Pancreas (tissue), 10 donors: ENCODE measurements around the gene P3H2. TPM values are rescaled to one million over a fixed set of nuclear protein-coding genes. Genes with fewer than 3 reads are reported as not detected.
A peak's percentile ranks its signal among the peaks of the same experiment; 100 is the strongest.

Experiments
- ATAC-seq, 4 donors: fragments of 200-7000 bp; cut with Tn5 transposase; one replicate each; pipeline versions ENCODE4 v1.8.0 to v1.9.1; 2020; ENCODE audit warnings: mild to moderate bottlenecking in 4 of 4, moderate library complexity in 4 of 4
- DNase-seq, 6 donors: peaks; one replicate each; pipeline ENCODE4 v3.0.0-alpha.2; 2020
- FAIRE-seq: peaks from 2 replicates; lab custom pipeline; 2012; peaks lifted over from hg19 to GRCh38; lab: Jason Lieb, UNC
- H3K27ac ChIP-seq, 4 donors: fragments of 200-600 bp; sonication (generic); 1 replicate in 3 of 4; 2 replicates in 1 of 4; pipeline versions ENCODE4 v1.5.0 to v1.8.0; 2020
- H3K27me3 ChIP-seq, 4 donors: fragments of 200-600 bp; one replicate each; pipeline ENCODE4 v1.8.0; 2021
- H3K36me3 ChIP-seq, 3 donors: fragments of 200-600 bp; sonication (generic) in 1 of 3; one replicate each; pipeline versions ENCODE4 v1.5.0 to v1.8.0; 2020 to 2021
- H3K4me1 ChIP-seq, 3 donors: fragments of 200-600 bp; one replicate each; pipeline ENCODE4 v1.8.0; 2021
- H3K4me3 ChIP-seq, 4 donors: fragments of 200-600 bp; sonication (generic) in 2 of 4; one replicate each; pipeline versions ENCODE4 v1.5.0 to v1.8.0; 2020 to 2021
- H3K9me3 ChIP-seq, 4 donors: fragments of 200-600 bp; one replicate each; pipeline ENCODE4 v1.8.0; 2021
- CTCF ChIP-seq, 4 donors: fragments of 200-600 bp; sonication (generic) in 3 of 4; IDR thresholded peaks; one replicate each; pipeline versions ENCODE4 v1.5.0 to v1.8.0; 2021; ENCODE audit warnings: antibody characterized with exemption in 4 of 4
- WGBS, 2 donors: extraction: QIAGEN DNeasy Blood & Tissue Kit; methylation state at CpG; one replicate each; pipeline ENCODE4 v1.1.7; 2013; 5-methylcytosine and 5-hydroxymethylcytosine counted together
- intact Hi-C, 3 donors: fragments of 100-400 bp; cut with DNase I; formaldehyde crosslinking; loops; one replicate each; pipeline versions ENCODE4 v1.11.1 to v1.14.2; 2022
- polyA plus RNA-seq, 2 donors: library from polyadenylated mRNA; stranded (reverse); fragments of 200-250 nt; gene quantifications; one replicate each; pipeline ENCODE4 v1.2.3, GENCODE V29; 2013
- total RNA-seq, 6 donors: library from RNA; stranded (reverse); fragmentation: NEBNext Ultra II Directional in 4 of 6; extraction: Animal tissue kit (Norgen Biotek cat#: 25700) in 4 of 6; gene quantifications; one replicate each; pipeline versions ENCODE4 v1.2.1 to v1.2.4, GENCODE V29; 2021 to 2023
- donor health status: healthy with polysubstance abuse.
- donor health status: DM: no; HTN: no; CAD: no; lungs with moderate emphysema.
- donor health status: DM: no; HTN: no; CAD: no.
- donor health status: control.
- donor health status: control.
- donor health status: Bipolar disorder and iron deficiency.
- donor health status: DM: yes; HTN: yes; CAD: no.
- donor health status: DM: no; HTN: no; CAD: no.
- donor health status: DM: no; HTN: no; CAD: no.
- donor health status: DM: yes; HTN: yes; CAD: no.

P3H2 gene
- total and polyA plus RNA-seq, 8 donors = 1.2 to 5.7 (median 4.4) TPM

GRCh38 chr3:189953551-189953950 is 167.1 kb downstream of the P3H2 start:
- H3K27ac ChIP-seq = no peak overlapping the region
- no peaks in the 10 kb centered on the region for H3K36me3 ChIP-seq
- no peaks in the 10 kb centered on the region for H3K4me1 ChIP-seq
- H3K9me3 ChIP-seq = no peaks in the 10 kb centered on the region
- no peak for FAIRE-seq
- intact Hi-C loops = loop anchor here in 1 of 3 donors (5.0 kb wide), 1 partner anchor 686 kb away; no protein-coding TSS in a partner anchor
- WGBS, 2 donors = 71 to 77% methylated on average over 4 of the region's 4 CpGs
- no peak for TF ChIP-seq CTCF (IDR thresholded peaks at IDR 0.05)
- no peak overlapping the region for H3K4me3 ChIP-seq
- DNase-seq = no peak
- no peak for ATAC-seq
- H3K27me3 ChIP-seq = no peaks in the 10 kb centered on the region

DNA sequence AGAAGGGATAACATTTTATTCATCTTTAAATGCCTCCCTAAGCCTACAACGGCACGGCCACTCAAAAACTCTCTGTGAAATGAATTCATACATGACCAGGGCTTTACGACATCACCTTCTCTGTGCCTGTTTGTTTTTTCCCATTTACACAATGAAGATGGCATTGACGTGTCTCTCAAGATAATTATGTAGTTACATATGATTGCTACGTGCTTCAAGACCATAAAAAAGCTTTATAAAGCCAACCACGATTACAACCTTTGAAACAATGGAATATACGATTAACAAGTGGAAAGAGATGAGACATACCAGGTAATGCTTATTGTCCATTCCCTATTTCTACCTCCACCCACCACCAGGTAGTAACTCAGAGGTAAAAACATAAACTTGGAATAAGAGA is 168.4 kb downstream of the P3H2 start:
- FAIRE-seq = no peak
- no peaks in the 10 kb centered on the region for H3K27me3 ChIP-seq
- H3K9me3 ChIP-seq = no peaks in the 10 kb centered on the region
- peaks cover 0 to 4% (median 0%) of the 10 kb centered on the region in 3 donors for H3K4me1 ChIP-seq
- TF ChIP-seq CTCF (IDR thresholded peaks at IDR 0.05) = no peak
- H3K27ac ChIP-seq = no peak overlapping the region
- no peaks in the 10 kb centered on the region for H3K36me3 ChIP-seq
- no peak for DNase-seq
- no peak for ATAC-seq
- WGBS, 2 donors = 74 to 85% methylated on average over 7 of the region's 7 CpGs
- intact Hi-C loops = loop anchor here in 1 of 3 donors (5.0 kb wide), 1 partner anchor 685 kb away; no protein-coding TSS in a partner anchor
- no peak overlapping the region for H3K4me3 ChIP-seq

GRCh38 chr3:189950258-189950657 is 170.4 kb downstream of the P3H2 start:
- ATAC-seq (no peak), DNase-seq (no peak), FAIRE-seq (no peak)
- Histone ChIP-seq H3K4me3 (no peak overlapping the region), H3K36me3 (no peaks in the 10 kb centered on the region), H3K27me3 (no peaks in the 10 kb centered on the region), H3K27ac (no peak overlapping the region), H3K4me1 (peaks cover 0 to 4% (median 0%) of the 10 kb centered on the region in 3 donors), H3K9me3 (no peaks in the 10 kb centered on the region)
- whole genome bisulfite sequencing, 2 donors = 66 to 67% methylated on average over 6 of the region's 6 CpGs
- intact Hi-C loops = loop anchor here in 1 of 3 donors (5.0 kb wide), 1 partner anchor 683 kb away; no protein-coding TSS in a partner anchor
- no peak for TF ChIP-seq CTCF (IDR thresholded peaks at IDR 0.05)

- DNase-seq (no peak), ATAC-seq (no peak), FAIRE-seq (no peak)
- no peaks in the 10 kb centered on the region for H3K36me3 ChIP-seq
- no peak overlapping the region for H3K27ac ChIP-seq
- intact Hi-C loops = no loop called here
- WGBS, 2 donors = 63 to 65% methylated on average over 4 of the region's 4 CpGs
- H3K27me3 ChIP-seq = no peaks in the 10 kb centered on the region
- H3K4me1 ChIP-seq = peaks cover 0 to 4% (median 0%) of the 10 kb centered on the region in 3 donors
- H3K4me3 ChIP-seq = no peak overlapping the region
- no peaks in the 10 kb centered on the region for H3K9me3 ChIP-seq
- no peak for TF ChIP-seq CTCF (IDR thresholded peaks at IDR 0.05)
Observed at GRCh38 chr3:189949580-189949979, 171.1 kb downstream of the P3H2 start.

GRCh38 chr3:189948724-189949045 is 172.0 kb downstream of the P3H2 start:
- Histone ChIP-seq H3K27ac (no peak overlapping the region), H3K36me3 (no peaks in the 10 kb centered on the region), H3K4me1 (peaks cover 0 to 4% (median 0%) of the 10 kb centered on the region in 3 donors), H3K9me3 (no peaks in the 10 kb centered on the region), H3K27me3 (no peaks in the 10 kb centered on the region), H3K4me3 (no peak overlapping the region)
- no peak for DNase-seq
- FAIRE-seq = no peak
- intact Hi-C loops = no loop called here
- ATAC-seq = no peak
- TF ChIP-seq CTCF (IDR thresholded peaks at IDR 0.05) = peak in 1 of 4 donors; percentile 4
